DMS 273 treated with DMSO at 0.1 percent for 48 hours (cell line): ENCODE results near the gene KRTAP2-4.
"Not testable (repeated sequence)": the region's sequence is repeated elsewhere in the genome, so short reads cannot be mapped to it uniquely, and the experiment has no call there.

Experiments
- DNase-seq: peaks from one replicate; lab custom pipeline; 2025; lab: John Stamatoyannopoulos, UW

Gene KRTAP2-4

GRCh38 chr17:41065829-41066624, at the start of gene KRTAP2-4:
Gene KRTAP2-4 (minus strand): TSS chr17:41065879. CDS start chr17:41065845, 34 bp downstream.
- DNase-seq, result no peak

GRCh38 chr17:41111151-41111885, 45.6 kb upstream of the KRTAP2-4 start:
- DNase-seq, result no peak

- DNase-seq, result not testable (repeated sequence)
These were observed 43.2 kb upstream of the KRTAP2-4 start for GRCh38 chr17:41108728-41109386.

GRCh38 chr17:41107941-41108450, 42.3 kb upstream of the KRTAP2-4 start:
- no peak for DNase-seq

GRCh38 chr17:41105347-41105746, 39.7 kb upstream of the KRTAP2-4 start, which contains the start of gene KRTAP4-9:
Gene KRTAP4-9 (plus strand): TSS chr17:41105389. CDS start chr17:41105389, 0 bp downstream.
- not testable (repeated sequence) for DNase-seq

GRCh38 chr17:41104386-41105038, 38.8 kb upstream of the KRTAP2-4 start:
- DNase-seq, result not testable (repeated sequence)

GRCh38 chr17:41103896-41104295, 38.2 kb upstream of the KRTAP2-4 start:
- no peak for DNase-seq

- no peak for DNase-seq
These were observed 36.0 kb upstream of the KRTAP2-4 start, which contains the start of gene KRTAP4-16 for GRCh38 chr17:41101586-41102259. Gene KRTAP4-16 (minus strand): TSS chr17:41102209. CDS start chr17:41102209, 0 bp downstream.

- not testable (repeated sequence) for DNase-seq
These were observed 34.2 kb upstream of the KRTAP2-4 start for GRCh38 chr17:41099682-41100480.

- no peak for DNase-seq
These were observed 32.8 kb upstream of the KRTAP2-4 start for GRCh38 chr17:41098481-41098880.

- no peak for DNase-seq
These were observed 32.4 kb upstream of the KRTAP2-4 start, which contains the start of gene KRTAP4-8 for GRCh38 chr17:41098042-41098441. Gene KRTAP4-8 (minus strand): TSS chr17:41098142. CDS start chr17:41098084, 58 bp downstream.

GRCh38 chr17:41096055-41096454, 30.4 kb upstream of the KRTAP2-4 start:
- DNase-seq, result no peak

- DNase-seq, result not testable (repeated sequence)
These were observed 23.2 kb upstream of the KRTAP2-4 start for GRCh38 chr17:41088760-41089352.

- not testable (repeated sequence) for DNase-seq
These were observed 18.6 kb upstream of the KRTAP2-4 start, which contains the start of gene KRTAP4-7 for GRCh38 chr17:41084100-41084856. Gene KRTAP4-7 (plus strand): TSS chr17:41084150. CDS start chr17:41084207, 57 bp downstream.

- DNase-seq, result not testable (repeated sequence)
These were observed 17.7 kb upstream of the KRTAP2-4 start for GRCh38 chr17:41083427-41083826.

GRCh38 chr17:41082626-41083025, 16.9 kb upstream of the KRTAP2-4 start:
- DNase-seq, result no peak

- DNase-seq, result no peak
These were observed 11.1 kb upstream of the KRTAP2-4 start for GRCh38 chr17:41076788-41077187.

- DNase-seq, result no peak
These were observed 8.0 kb upstream of the KRTAP2-4 start for GRCh38 chr17:41073676-41074075.
